Astrocyte of the cerebellum (primary cell): Measurements from ENCODE around the gene APCDD1.

Experiments used
- DNase-seq: peaks from one replicate; pipeline ENCODE4 v3.0.0-alpha.2; 2011; ENCODE audit warnings: low read depth
- H3K4me3 ChIP-seq: 2 replicates; pipeline ENCODE4 v1.5.1; 2011; ENCODE audit warnings: mild to moderate bottlenecking, low read depth, low read length, moderate library complexity
- in situ Hi-C: cut with HindIII; loops from 2 replicates; pipeline ENCODE4 v1.10.0; 2017; ENCODE audit warnings: low sequenced_read_pairs
- TF ChIP-seq, protein P1 (sequence below): IDR thresholded peaks from 2 replicates; pipeline ENCODE4 v1.5.1; 2012; ENCODE audit warnings: low read length, low read depth, moderate library complexity, mild to moderate bottlenecking; ENCODE audit errors: missing control alignments

The APCDD1 gene

DNA sequence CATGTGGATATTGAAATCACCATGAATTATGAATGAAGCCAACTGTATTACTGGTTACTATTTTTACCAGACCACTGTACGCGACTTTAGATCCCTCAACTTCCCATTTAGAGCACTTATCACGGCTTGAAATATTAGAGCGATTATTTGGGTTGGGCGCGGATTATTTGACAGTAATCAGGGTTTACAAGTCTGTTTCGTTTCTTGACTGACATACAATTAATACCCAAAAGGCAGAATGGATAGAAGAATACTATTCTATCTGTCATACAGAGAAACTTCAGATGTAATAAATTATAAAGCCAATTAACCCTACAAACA lies 70.9 kb downstream of the APCDD1 start:
- TF ChIP-seq, protein P1, sequence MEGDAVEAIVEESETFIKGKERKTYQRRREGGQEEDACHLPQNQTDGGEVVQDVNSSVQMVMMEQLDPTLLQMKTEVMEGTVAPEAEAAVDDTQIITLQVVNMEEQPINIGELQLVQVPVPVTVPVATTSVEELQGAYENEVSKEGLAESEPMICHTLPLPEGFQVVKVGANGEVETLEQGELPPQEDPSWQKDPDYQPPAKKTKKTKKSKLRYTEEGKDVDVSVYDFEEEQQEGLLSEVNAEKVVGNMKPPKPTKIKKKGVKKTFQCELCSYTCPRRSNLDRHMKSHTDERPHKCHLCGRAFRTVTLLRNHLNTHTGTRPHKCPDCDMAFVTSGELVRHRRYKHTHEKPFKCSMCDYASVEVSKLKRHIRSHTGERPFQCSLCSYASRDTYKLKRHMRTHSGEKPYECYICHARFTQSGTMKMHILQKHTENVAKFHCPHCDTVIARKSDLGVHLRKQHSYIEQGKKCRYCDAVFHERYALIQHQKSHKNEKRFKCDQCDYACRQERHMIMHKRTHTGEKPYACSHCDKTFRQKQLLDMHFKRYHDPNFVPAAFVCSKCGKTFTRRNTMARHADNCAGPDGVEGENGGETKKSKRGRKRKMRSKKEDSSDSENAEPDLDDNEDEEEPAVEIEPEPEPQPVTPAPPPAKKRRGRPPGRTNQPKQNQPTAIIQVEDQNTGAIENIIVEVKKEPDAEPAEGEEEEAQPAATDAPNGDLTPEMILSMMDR: no peak
- DNase-seq: no peak
- in situ Hi-C loops: no loop called here
- peak overlapping the region; percentile 92 for H3K4me3 ChIP-seq

DNA sequence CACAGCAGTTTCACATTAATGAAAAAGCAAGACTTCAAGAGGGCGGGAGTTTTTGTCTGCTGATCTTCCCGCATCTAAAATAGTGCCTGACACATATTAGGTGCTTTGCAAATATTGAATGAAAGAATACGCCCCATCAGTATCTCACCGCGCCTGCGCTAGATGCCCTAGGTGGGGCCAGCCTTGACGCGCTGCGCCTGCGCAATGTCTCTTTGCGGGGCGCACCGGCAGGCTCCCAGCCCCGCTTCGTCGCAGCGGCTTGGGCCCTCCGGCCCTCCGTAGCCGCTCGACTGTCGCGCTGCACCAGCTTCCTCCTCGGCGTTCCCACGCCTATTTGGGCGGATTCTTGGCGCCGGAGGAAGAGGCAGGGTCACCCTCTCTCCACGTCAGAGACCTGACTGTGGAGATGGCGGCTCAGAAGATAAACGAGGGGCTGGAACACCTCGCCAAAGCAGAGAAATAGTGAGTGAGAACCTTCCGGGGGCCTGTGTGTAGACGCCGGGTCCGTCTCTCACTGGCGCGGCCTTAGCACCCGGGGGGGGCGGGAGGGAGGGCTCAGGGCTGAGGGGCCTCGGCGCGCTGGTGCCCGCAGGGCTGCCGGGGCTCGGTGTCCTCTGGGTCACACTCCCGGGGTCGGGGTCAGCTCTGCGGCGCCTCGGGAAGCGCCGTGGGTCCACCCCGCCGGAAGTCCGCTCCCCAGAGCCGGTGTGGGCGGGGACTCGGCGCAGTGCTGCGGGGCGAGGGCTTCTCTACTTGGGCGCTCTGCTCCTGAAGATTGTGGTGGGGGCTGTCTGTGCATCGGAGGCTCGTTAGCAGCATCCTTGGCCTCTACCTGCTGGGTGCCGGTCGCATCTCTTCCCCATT lies 71.5 kb downstream of the APCDD1 start, which contains the start of gene NAPG:
TSS of gene NAPG (plus strand) at position 331 of the 864 bp plus-strand sequence. CDS start at position 407, 76 bp downstream.
- peak; percentile 73 for DNase-seq
- TF ChIP-seq, protein P1: no peak
- in situ Hi-C loops: no loop called here
- H3K4me3 ChIP-seq: peak within 1 kb of the TSS; percentile 92

DNA sequence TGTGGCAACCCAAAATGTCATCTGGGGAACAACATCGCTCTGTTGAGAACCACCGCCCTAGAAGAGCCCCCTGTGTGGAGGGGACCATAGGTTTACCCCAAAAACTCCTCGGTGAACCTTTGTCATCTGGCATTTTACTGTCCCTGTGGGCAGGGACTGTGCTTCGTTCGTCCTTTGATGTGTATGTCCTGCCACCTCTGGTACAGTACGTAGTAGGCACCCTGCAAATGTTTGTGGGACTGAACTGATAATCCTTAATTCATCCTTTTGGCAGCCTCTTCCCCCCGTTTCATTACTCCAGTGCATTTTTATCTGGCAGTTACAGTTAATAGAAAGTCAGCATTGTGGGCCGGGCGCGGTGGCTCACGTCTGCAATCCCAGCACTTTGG lies 72.1 kb downstream of the APCDD1 start:
- H3K4me3 ChIP-seq: peak overlapping the region; percentile 92
- TF ChIP-seq, protein P1: no peak
- no peak for DNase-seq
- in situ Hi-C loops: no loop called here

DNA sequence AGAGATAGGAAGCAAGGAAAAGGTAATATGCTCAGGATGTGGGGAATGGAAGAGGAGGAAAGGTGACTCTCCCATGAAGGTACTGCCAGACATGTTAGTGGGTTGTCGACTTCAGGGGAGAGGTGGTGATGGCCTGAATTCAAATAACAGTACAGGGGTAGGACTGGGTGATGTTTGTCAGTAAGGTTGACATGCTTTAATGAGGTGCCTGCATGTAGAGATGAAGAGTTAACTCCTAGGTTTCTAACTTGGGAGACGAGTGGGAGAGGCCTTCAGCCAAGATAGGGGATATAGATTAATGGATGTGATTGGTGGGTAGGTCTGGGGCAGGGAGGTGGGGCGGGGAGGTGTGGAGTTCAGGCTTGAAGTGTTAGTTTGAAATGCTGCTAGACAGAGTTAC lies 74.0 kb downstream of the APCDD1 start:
- TF ChIP-seq, protein P1: no peak
- in situ Hi-C loops: no loop called here
- H3K4me3 ChIP-seq: no peak overlapping the region
- no peak for DNase-seq

DNA sequence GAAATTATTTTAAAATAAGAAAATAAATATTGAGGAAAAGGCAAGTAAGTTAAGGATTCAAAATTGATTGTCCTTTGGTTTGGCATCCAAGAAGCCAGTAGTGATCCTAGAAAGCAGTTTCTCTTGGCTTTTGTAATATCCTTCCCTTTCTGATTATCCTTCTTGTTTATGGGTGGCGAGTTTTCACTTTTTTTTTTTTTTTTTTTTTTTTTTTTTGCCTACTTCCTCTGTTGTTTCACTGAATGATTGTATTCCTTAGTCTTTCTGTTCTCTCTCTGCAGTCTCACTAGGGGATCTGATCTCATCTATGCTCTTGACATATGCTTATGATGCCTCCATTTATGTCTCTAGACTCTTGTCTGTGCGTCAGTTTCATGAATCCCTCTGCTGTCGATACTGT lies 75.6 kb downstream of the APCDD1 start:
- no peak for DNase-seq
- in situ Hi-C loops: no loop called here
- TF ChIP-seq, protein P1: no peak
- H3K4me3 ChIP-seq: no peak overlapping the region

DNA sequence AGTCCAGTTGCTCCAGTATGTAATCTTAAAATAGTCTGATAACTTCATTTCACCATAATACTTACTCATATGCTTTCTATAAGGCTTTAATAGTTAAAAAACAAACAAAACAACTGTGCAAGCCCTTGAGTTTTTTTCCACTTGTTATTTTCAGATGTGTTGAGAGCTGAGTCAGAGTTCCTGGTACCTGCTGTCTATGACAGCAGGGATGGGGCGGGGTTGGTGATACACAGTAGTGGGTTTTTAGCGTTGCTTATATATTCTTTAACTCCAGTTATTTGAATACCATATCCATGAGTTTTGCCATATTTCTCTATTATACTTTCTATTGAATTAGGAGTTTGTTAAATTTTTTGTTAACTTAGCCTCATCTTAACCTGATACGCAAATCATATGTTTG lies 76.4 kb downstream of the APCDD1 start:
- no peak for DNase-seq
- TF ChIP-seq, protein P1: no peak
- in situ Hi-C loops: no loop called here
- no peak overlapping the region for H3K4me3 ChIP-seq

DNA sequence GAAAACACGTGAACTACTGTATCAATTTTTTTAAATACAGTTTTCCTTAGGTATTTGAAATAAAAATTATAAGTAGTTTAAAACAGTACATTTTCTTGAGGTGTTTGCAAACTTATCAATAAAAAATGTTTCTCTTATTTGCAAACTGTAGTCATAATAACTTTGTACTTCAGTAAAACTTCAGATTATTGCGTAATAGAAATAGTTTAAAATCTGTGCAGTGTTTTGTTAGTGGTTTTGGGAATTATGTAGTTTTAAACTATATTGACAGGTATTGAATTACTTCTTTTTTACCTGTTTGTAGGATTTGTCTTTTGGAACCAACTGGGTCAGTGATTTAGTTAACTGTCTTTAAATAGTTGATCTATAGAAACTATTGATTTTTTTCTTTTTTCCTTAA lies 78.7 kb downstream of the APCDD1 start:
- in situ Hi-C loops: no loop called here
- H3K4me3 ChIP-seq: no peak overlapping the region
- TF ChIP-seq, protein P1: no peak
- no peak for DNase-seq
